OCI-LY3 (cell line): Measurements from ENCODE around the gene STX16.
A peak's percentile ranks its signal among the peaks of the same experiment; 100 is the strongest.

Experiments used
- H2AFZ ChIP-seq: fragments of 200-600, 300-600 bp; shearing (Covaris generic); 2 replicates; pipeline ENCODE4 v1.6.0; 2014; ENCODE audit warnings: antibody characterized with exemption, low read depth, low read length
- H3K27ac ChIP-seq: fragments of 200-600, 300-600 bp; sonication (generic); 2 replicates; pipeline ENCODE4 v1.5.1; 2014; ENCODE audit warnings: mild to moderate bottlenecking, low read length, moderate library complexity, mixed read lengths
- H3K27me3 ChIP-seq: fragments of 200-600, 300-600 bp; sonication (generic); 2 replicates; pipeline ENCODE4 v1.6.1; 2014; ENCODE audit warnings: low read depth, low read length, mixed read lengths
- H3K36me3 ChIP-seq: fragments of 200-600, 300-600 bp; sonication (generic); replicated peaks from 2 replicates; pipeline ENCODE3; 2014; ENCODE audit warnings: low read depth, low read length, mixed read lengths
- H3K4me1 ChIP-seq: fragments of 300-600, 200-600 bp; sonication (generic); 2 replicates; pipeline ENCODE4 v1.6.1; 2014; ENCODE audit warnings: low read length, mixed read lengths
- H3K4me2 ChIP-seq: fragments of 200-600, 300-600 bp; sonication (generic); 2 replicates; pipeline ENCODE4 v1.6.1; 2014; ENCODE audit warnings: low read length, mixed read lengths
- H3K4me3 ChIP-seq: fragments of 300-600, 200-600 bp; sonication (generic); 2 replicates; pipeline ENCODE4 v1.5.1; 2014; ENCODE audit warnings: antibody characterized with exemption, mild to moderate bottlenecking, low read length, moderate library complexity
- H3K79me2 ChIP-seq: fragments of 300-600, 200-600 bp; shearing (Covaris generic); 2 replicates; pipeline ENCODE4 v1.6.1; 2014; ENCODE audit warnings: mild to moderate bottlenecking, low read length, mixed read lengths
- H3K9ac ChIP-seq: fragments of 300-600, 200-600 bp; shearing (Covaris generic); 2 replicates; pipeline ENCODE4 v1.6.0; 2014; ENCODE audit warnings: mild to moderate bottlenecking, low read length, moderate library complexity
- H3K9me3 ChIP-seq: fragments of 200-600, 300-600 bp; shearing (Covaris generic); 2 replicates; pipeline ENCODE4 v1.6.1; 2014; ENCODE audit warnings: low read length, mixed read lengths; ENCODE audit not compliant: insufficient read depth
- H4K20me1 ChIP-seq: fragments of 200-600, 300-600 bp; sonication (generic); 2 replicates; pipeline ENCODE4 v1.6.1; 2016; ENCODE audit warnings: low read length, mixed read lengths; ENCODE audit not compliant: insufficient read depth
- CTCF ChIP-seq: fragments of 200-600, 300-600 bp; sonication (generic); IDR thresholded peaks from 2 replicates; pipeline ENCODE4 v1.5.1; 2014; ENCODE audit warnings: antibody characterized with exemption, low read length, low read depth
- EZH2phosphoT487 ChIP-seq: fragments of 200-600 bp; shearing (Covaris generic); IDR thresholded peaks from 2 replicates; pipeline ENCODE4 v1.6.1; 2018; ENCODE audit warnings: antibody characterized with exemption, mixed run types, low read depth

The STX16 gene

GRCh38 chr20:58613061-58613854 lies 37.8 kb upstream of the STX16 start:
- Histone ChIP-seq H3K9me3 (no peaks in the 10 kb centered on the region), H3K27me3 (peaks cover 23% of the 10 kb centered on the region), H3K79me2 (no peaks in the 10 kb centered on the region), H4K20me1 (no peaks in the 10 kb centered on the region), H3K9ac (no peak overlapping the region), H3K4me2 (no peak overlapping the region), H3K4me1 (peaks cover 11% of the 10 kb centered on the region), H3K4me3 (no peak overlapping the region), H3K36me3 (no peaks in the 10 kb centered on the region), H3K27ac (no peak overlapping the region), H2AFZ (no peak overlapping the region)
- no peak for TF ChIP-seq CTCF
- no peak for TF ChIP-seq EZH2phosphoT487

- H3K27me3 ChIP-seq = peaks cover 18% of the 10 kb centered on the region
- no peak overlapping the region for H3K4me3 ChIP-seq
- H3K9ac ChIP-seq = no peak overlapping the region
- no peaks in the 10 kb centered on the region for H3K79me2 ChIP-seq
- peaks cover 11% of the 10 kb centered on the region for H3K4me1 ChIP-seq
- TF ChIP-seq CTCF = no peak
- no peak for TF ChIP-seq EZH2phosphoT487
- no peak overlapping the region for H3K27ac ChIP-seq
- H3K4me2 ChIP-seq = no peak overlapping the region
- no peak overlapping the region for H2AFZ ChIP-seq
- H3K36me3 ChIP-seq = no peaks in the 10 kb centered on the region
- H4K20me1 ChIP-seq = no peaks in the 10 kb centered on the region
- no peaks in the 10 kb centered on the region for H3K9me3 ChIP-seq
These were observed 36.7 kb upstream of the STX16 start for GRCh38 chr20:58614366-58614765.

- Histone ChIP-seq H2AFZ (no peak overlapping the region), H3K79me2 (no peaks in the 10 kb centered on the region), H3K4me2 (no peak overlapping the region), H3K4me3 (no peak overlapping the region), H3K4me1 (peaks cover 11% of the 10 kb centered on the region), H4K20me1 (no peaks in the 10 kb centered on the region), H3K27ac (no peak overlapping the region), H3K9ac (no peak overlapping the region), H3K9me3 (no peaks in the 10 kb centered on the region), H3K27me3 (peaks cover 26% of the 10 kb centered on the region), H3K36me3 (no peaks in the 10 kb centered on the region)
- no peak for TF ChIP-seq CTCF
- no peak for TF ChIP-seq EZH2phosphoT487
These were observed 35.9 kb upstream of the STX16 start for GRCh38 chr20:58614984-58615760.

- H3K27ac ChIP-seq = no peak overlapping the region
- H3K27me3 ChIP-seq = peaks cover 36% of the 10 kb centered on the region
- no peak overlapping the region for H3K9ac ChIP-seq
These were observed 34.7 kb upstream of the STX16 start for GRCh38 chr20:58616411-58616810.

More at GRCh38 chr20:58616411-58616810, 34.7 kb upstream of the STX16 start:
- H2AFZ ChIP-seq = no peak overlapping the region
- TF ChIP-seq EZH2phosphoT487 (no peak), CTCF (no peak)
- H3K9me3 ChIP-seq = no peaks in the 10 kb centered on the region
- peak overlapping the region; percentile 33 for H3K4me2 ChIP-seq
- no peaks in the 10 kb centered on the region for H3K36me3 ChIP-seq
- H4K20me1 ChIP-seq = no peaks in the 10 kb centered on the region
- H3K79me2 ChIP-seq = no peaks in the 10 kb centered on the region
- H3K4me3 ChIP-seq = no peak overlapping the region
- peaks cover 11% of the 10 kb centered on the region for H3K4me1 ChIP-seq
